Ishikawa (cell line): ENCODE measurements around the gene RHBDD1.

Experiments
- CEBPB ChIP-seq: IDR thresholded peaks from 2 replicates; pipeline ENCODE4 v1.6.1; 2012
- CREB1 ChIP-seq: IDR thresholded peaks from 2 replicates; pipeline ENCODE4 v1.6.1; 2012; ENCODE audit warnings: low read depth
- EGR1 ChIP-seq: IDR thresholded peaks from 2 replicates; pipeline ENCODE4 v1.6.1; 2012
- EP300 ChIP-seq: IDR thresholded peaks from 2 replicates; pipeline ENCODE4 v1.6.1; 2012; ENCODE audit warnings: borderline replicate concordance
- FOXM1 ChIP-seq: IDR thresholded peaks from 2 replicates; pipeline ENCODE4 v1.6.1; 2012; ENCODE audit warnings: low read depth, borderline replicate concordance
- NFIC ChIP-seq: IDR thresholded peaks from 2 replicates; pipeline ENCODE4 v1.6.1; 2012
- RAD21 ChIP-seq: IDR thresholded peaks from 2 replicates; pipeline ENCODE4 v1.6.1; 2012; ENCODE audit warnings: low read depth
- TAF1 ChIP-seq: IDR thresholded peaks from 2 replicates; pipeline ENCODE4 v1.6.1; 2012; ENCODE audit warnings: low read depth, mild to moderate bottlenecking
- TCF12 ChIP-seq: IDR thresholded peaks from 2 replicates; pipeline ENCODE4 v1.6.1; 2012; ENCODE audit warnings: low read depth
- TEAD4 ChIP-seq: IDR thresholded peaks from 2 replicates; pipeline ENCODE4 v1.6.1; 2012
- YY1 ChIP-seq: IDR thresholded peaks from 2 replicates; pipeline ENCODE4 v1.6.1; 2012; ENCODE audit warnings: low read depth
- ZBTB7A ChIP-seq: IDR thresholded peaks from 2 replicates; pipeline ENCODE4 v1.6.1; 2012; ENCODE audit warnings: low read depth
- TF ChIP-seq, protein P1 (sequence below): IDR thresholded peaks from 2 replicates; pipeline ENCODE4 v1.6.1; 2012
- TF ChIP-seq, protein P2 (sequence below): IDR thresholded peaks from 2 replicates; pipeline ENCODE4 v1.6.1; 2012
- TF ChIP-seq, protein P3 (sequence below): IDR thresholded peaks from 2 replicates; pipeline ENCODE4 v1.6.1; 2012; ENCODE audit warnings: low read depth, mild to moderate bottlenecking

The RHBDD1 gene

GRCh38 chr2:226790431-226790830 lies 45.4 kb upstream of the RHBDD1 start:
- TF ChIP-seq RAD21 (no peak), CREB1 (no peak)

DNA sequence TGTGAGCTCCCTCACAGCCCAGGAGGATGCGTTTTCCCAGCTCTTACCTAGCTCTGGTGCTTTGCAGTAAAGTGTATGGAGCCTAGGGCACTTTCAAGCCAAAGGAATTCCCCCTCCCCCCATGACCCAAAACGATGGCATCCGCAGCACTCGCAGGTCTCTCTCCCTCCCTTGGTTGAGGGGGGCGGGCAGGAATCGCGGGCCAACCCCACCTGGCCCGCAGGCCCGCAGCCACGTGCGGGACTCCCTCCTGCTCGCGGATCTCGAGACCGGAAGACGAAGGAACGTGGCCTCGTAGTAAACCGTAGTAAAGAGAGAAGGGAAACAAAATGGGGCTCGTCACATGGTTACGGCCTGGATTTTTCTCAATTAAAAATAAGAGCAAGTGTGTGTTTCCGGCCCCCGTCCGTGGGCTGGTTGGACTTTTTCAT lies 44.8 kb upstream of the RHBDD1 start:
- TF ChIP-seq CEBPB (no peak), RAD21 (no peak), EP300 (no peak), EGR1 (no peak), YY1 (peak; percentile 29; the same call in 1 of the 2 replicates), TEAD4 (peak; percentile 12; the same call in 1 of the 2 replicates)
- TF ChIP-seq, protein P1, sequence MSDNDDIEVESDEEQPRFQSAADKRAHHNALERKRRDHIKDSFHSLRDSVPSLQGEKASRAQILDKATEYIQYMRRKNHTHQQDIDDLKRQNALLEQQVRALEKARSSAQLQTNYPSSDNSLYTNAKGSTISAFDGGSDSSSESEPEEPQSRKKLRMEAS: peak; percentile 91
- TF ChIP-seq, protein P2, sequence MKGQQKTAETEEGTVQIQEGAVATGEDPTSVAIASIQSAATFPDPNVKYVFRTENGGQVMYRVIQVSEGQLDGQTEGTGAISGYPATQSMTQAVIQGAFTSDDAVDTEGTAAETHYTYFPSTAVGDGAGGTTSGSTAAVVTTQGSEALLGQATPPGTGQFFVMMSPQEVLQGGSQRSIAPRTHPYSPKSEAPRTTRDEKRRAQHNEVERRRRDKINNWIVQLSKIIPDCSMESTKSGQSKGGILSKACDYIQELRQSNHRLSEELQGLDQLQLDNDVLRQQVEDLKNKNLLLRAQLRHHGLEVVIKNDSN: peak; percentile 34

DNA sequence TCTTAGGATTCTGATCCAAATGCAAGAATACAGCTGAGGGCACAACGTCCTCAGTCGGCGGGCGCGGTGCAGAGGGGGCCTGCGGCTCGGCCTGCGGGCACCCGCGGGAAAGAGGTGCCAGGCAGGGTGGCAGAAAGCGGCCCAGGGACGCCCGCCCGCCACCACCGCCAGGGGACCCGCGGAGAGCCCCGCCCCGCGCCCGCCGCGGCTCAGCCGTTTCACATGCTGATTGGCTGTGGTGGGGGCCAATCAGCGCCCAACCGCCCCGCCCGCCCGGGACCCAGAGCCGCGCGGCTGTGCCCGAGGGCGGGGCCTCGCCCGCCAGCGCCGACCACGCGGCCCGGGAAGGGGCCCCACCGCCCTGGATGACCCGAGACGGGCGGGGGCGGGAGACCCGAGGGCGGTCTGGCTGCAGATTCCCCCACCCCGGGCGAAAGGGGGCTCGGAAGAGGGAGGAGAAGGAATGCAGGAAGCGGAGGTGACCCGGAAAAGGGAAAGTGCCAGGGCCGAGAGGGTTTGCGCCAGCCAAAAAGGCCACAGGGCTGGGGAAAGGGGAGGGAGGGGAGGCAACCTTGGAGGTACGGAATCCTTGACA lies 44.3 kb upstream of the RHBDD1 start:
- TF ChIP-seq YY1: peak; percentile 2; the same call in 1 of the 2 replicates
- TF ChIP-seq RAD21: no peak; the same call in 1 of the 2 replicates
- 0 out of 2 replicates have a peak, but pooled peaks have one; percentile 37 for TF ChIP-seq NFIC
- TF ChIP-seq CREB1: no peak
- TF ChIP-seq, protein P1: peak; percentile 68
- TF ChIP-seq CEBPB: no peak
- peak; percentile 44; the same call in 1 of the 2 replicates for TF ChIP-seq FOXM1
- peak; percentile 63 for TF ChIP-seq TCF12
- TF ChIP-seq EP300: peak; percentile 54; the same call in 1 of the 2 replicates
- peak; percentile 97 for TF ChIP-seq ZBTB7A
- TF ChIP-seq, protein P3, sequence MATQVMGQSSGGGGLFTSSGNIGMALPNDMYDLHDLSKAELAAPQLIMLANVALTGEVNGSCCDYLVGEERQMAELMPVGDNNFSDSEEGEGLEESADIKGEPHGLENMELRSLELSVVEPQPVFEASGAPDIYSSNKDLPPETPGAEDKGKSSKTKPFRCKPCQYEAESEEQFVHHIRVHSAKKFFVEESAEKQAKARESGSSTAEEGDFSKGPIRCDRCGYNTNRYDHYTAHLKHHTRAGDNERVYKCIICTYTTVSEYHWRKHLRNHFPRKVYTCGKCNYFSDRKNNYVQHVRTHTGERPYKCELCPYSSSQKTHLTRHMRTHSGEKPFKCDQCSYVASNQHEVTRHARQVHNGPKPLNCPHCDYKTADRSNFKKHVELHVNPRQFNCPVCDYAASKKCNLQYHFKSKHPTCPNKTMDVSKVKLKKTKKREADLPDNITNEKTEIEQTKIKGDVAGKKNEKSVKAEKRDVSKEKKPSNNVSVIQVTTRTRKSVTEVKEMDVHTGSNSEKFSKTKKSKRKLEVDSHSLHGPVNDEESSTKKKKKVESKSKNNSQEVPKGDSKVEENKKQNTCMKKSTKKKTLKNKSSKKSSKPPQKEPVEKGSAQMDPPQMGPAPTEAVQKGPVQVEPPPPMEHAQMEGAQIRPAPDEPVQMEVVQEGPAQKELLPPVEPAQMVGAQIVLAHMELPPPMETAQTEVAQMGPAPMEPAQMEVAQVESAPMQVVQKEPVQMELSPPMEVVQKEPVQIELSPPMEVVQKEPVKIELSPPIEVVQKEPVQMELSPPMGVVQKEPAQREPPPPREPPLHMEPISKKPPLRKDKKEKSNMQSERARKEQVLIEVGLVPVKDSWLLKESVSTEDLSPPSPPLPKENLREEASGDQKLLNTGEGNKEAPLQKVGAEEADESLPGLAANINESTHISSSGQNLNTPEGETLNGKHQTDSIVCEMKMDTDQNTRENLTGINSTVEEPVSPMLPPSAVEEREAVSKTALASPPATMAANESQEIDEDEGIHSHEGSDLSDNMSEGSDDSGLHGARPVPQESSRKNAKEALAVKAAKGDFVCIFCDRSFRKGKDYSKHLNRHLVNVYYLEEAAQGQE: no peak
- peak; percentile 63; the same call in 1 of the 2 replicates for TF ChIP-seq TAF1
- TF ChIP-seq TEAD4: 0 out of 2 replicates have a peak, but pooled peaks have one; percentile 41
- TF ChIP-seq, protein P2: no peak
- peak; percentile 87 for TF ChIP-seq EGR1

GRCh38 chr2:226792155-226792881 lies 43.5 kb upstream of the RHBDD1 start:
- TF ChIP-seq TCF12: no peak
- TF ChIP-seq EGR1: no peak
- TF ChIP-seq CREB1: no peak
- TF ChIP-seq TAF1: no peak
- no peak for TF ChIP-seq YY1
- no peak for TF ChIP-seq ZBTB7A
- no peak for TF ChIP-seq TEAD4
- no peak for TF ChIP-seq CEBPB
- TF ChIP-seq EP300: no peak

GRCh38 chr2:226793646-226794045 lies 42.2 kb upstream of the RHBDD1 start:
- TF ChIP-seq TEAD4 (no peak), EGR1 (no peak), FOXM1 (no peak), TAF1 (no peak), YY1 (no peak), TCF12 (no peak), NFIC (no peak), EP300 (no peak), RAD21 (no peak), ZBTB7A (no peak), CREB1 (no peak), CEBPB (no peak)
- TF ChIP-seq, protein P2: no peak
- TF ChIP-seq, protein P3: no peak
- TF ChIP-seq, protein P1: no peak
